Memory B cell (primary cell): ENCODE measurements around the gene TPM1.

Source experiments
- ATAC-seq: fragments of 150-1000 bp; cut with Tn5 transposase; 2 replicates; pipeline ENCODE4 v1.10.0; 2021; ENCODE audit warnings: low read depth, mild to moderate bottlenecking, moderate library complexity
- DNase-seq, 2 donors: peaks; one replicate each; pipeline ENCODE4 v3.0.0; 2022; ENCODE audit warnings: low spot score in 2 of 2
- H3K27ac Mint-ChIP-seq: one replicate; pipeline ENCODE4 v1.8.0; 2022; ENCODE audit warnings: mild to moderate bottlenecking, moderate library complexity, mixed read lengths
- H3K27me3 Mint-ChIP-seq: one replicate; pipeline ENCODE4 v1.8.0; 2022; ENCODE audit warnings: mixed read lengths
- H3K36me3 Mint-ChIP-seq: one replicate; pipeline ENCODE4 v1.8.0; 2022; ENCODE audit warnings: mild to moderate bottlenecking, mixed read lengths
- H3K4me1 Mint-ChIP-seq: one replicate; pipeline ENCODE4 v1.8.0; 2022; ENCODE audit warnings: mixed read lengths
- H3K4me3 Mint-ChIP-seq: one replicate; pipeline ENCODE4 v1.8.0; 2022; ENCODE audit warnings: mild to moderate bottlenecking, moderate library complexity, mixed read lengths
- H3K9me3 Mint-ChIP-seq: one replicate; pipeline ENCODE4 v1.8.0; 2022; ENCODE audit warnings: mixed read lengths

The TPM1 gene

DNA sequence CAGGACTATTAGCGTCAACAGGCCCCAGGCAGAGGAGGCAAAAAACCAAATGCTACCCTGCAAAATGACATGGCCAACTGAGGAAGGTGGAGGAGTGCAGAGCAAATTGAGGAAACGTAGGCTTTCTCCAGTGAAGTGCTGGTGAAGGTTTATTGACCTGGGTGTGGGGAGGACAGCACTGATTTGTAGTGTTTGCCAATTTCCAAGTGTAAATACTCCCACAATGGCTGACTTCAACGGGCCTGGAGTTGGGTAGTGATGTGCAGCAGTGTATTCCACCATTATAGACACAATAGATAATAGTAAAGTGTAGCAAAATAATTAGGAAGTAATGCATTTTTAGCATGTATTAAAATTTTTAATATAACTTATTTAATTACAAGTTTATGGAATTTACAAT lies 32.2 kb upstream of the TPM1 start:
- H3K4me3 Mint-ChIP-seq, result no peak overlapping the region
- no peaks in the 10 kb centered on the region for H3K9me3 Mint-ChIP-seq
- DNase-seq (no peak), ATAC-seq (no peak)
- H3K4me1 Mint-ChIP-seq, result no peaks in the 10 kb centered on the region
- no peak overlapping the region for H3K27ac Mint-ChIP-seq
- H3K27me3 Mint-ChIP-seq, result peaks cover 14% of the 10 kb centered on the region
- no peaks in the 10 kb centered on the region for H3K36me3 Mint-ChIP-seq

DNA sequence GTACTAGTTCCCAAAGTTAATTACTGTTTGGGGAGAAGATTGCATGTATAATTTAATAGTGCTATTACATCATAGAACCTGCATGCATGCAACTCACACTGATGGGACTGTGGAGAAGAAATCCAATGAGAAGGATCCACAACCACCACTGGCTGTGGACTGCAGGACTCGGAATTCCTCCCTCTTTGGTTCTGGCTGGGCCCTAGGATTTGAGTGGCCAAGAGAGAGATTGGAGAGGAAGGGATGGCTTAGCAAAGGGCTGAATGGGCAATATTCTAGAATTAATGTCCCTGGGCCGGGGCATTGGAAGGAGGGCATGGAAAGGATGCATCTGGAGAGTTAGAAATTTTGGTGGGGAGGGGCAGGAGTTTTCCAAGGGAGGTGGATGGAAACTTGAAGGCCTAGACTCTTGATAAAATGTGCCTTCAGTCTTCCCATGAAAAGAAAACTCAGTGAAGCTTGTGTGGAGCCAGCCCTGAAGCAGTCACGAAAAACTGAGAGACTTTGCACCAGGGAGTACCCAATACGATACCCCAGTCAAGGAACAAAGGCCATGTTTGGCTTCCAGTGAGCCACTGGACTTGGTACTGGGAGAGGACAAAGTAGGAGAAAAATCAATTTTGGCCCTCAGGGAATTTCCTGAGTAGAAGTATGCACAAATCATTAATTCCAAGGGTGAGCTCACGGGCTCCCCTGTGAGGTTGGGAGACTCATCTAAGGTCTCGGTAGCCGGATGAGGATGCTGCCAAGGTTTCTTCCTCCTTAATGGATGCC lies 31.4 kb upstream of the TPM1 start:
- DNase-seq (no peak), ATAC-seq (no peak)
- Mint-ChIP-seq H3K36me3 (no peaks in the 10 kb centered on the region), H3K4me3 (no peak overlapping the region), H3K27me3 (peaks cover 14% of the 10 kb centered on the region), H3K4me1 (no peaks in the 10 kb centered on the region), H3K9me3 (no peaks in the 10 kb centered on the region), H3K27ac (no peak overlapping the region)

DNA sequence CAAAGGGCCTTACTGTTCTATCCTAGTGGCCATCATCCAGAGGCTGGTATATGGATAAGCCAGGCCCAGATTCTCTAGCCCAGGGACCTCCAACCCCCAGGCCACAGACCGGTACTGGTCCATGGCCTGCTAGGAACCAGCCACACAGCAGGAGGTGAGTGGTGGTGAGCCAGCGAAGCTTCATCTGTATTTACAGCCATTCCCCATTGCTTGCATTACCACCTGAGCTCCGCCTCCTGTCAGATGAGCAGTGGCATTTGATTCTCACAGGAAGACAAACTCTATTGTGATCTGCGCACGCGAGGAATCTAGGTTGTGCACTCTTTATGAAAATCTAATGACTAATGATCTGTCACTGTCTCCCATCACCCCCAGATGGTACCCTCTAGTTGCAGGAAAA lies 30.1 kb upstream of the TPM1 start:
- H3K4me3 Mint-ChIP-seq, result no peak overlapping the region
- no peaks in the 10 kb centered on the region for H3K36me3 Mint-ChIP-seq
- H3K9me3 Mint-ChIP-seq, result no peaks in the 10 kb centered on the region
- H3K27ac Mint-ChIP-seq, result no peak overlapping the region
- no peaks in the 10 kb centered on the region for H3K4me1 Mint-ChIP-seq
- DNase-seq (no peak), ATAC-seq (no peak)
- peaks cover 14% of the 10 kb centered on the region for H3K27me3 Mint-ChIP-seq

DNA sequence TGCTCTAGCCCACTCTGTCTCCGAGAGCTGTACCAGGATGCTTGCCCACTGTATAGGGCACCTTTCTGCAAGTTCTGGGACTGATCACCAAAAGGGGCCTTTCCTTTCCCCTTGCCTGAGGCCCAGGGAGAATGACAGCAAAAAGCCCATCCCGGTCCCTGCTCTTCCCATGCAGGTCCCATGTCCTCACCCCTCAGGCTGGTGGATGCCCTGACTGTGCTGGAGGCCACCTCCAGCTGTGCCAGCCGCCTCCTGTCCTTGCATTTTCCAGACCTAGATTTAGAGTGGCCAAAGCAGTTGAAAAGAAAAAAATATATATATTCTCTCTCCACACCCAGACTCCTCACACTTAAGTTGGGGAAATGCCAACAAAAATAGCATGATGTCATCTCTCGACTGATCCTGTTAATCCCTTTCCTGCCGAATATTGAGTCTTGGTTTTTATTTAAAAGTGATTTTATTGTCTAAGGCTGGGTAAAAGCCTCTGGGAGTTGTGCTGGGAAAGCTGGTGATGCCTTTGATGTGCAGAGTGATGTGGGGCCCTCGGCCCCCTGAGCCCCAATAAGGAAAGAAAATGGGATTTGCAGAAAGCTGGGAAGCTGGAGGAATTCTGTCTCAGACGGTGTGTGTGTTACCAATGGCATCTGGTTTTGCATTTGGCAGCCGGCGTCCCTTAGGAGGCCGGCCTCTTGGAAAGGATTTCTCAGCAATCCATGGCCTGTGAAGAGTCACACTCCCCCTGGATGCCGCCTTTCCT lies 29.3 kb upstream of the TPM1 start:
- ATAC-seq (no peak), DNase-seq (no peak)
- Mint-ChIP-seq H3K27me3 (peaks cover 14% of the 10 kb centered on the region), H3K36me3 (no peaks in the 10 kb centered on the region), H3K9me3 (no peaks in the 10 kb centered on the region), H3K27ac (no peak overlapping the region), H3K4me3 (no peak overlapping the region), H3K4me1 (no peaks in the 10 kb centered on the region)

DNA sequence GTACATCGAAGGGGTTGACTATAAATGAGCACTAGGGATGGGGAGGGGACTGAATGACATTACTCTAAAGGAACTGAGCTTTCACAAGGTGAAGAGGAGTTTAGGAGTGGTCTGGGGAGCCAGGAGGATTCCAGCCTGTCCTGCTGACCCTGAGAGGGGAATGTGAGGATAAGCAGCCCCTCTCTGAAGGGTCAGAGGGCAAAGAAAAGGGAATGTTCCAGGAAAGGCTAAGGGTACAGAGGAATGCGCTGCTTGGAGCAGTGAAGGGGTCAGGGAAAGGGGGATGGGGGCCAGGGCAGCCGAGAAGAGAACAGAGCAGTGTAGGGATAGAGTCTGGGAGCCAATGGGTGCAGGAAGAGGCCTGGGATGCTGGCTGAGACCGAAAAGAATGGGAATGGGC lies 28.0 kb upstream of the TPM1 start:
- ATAC-seq (no peak), DNase-seq (no peak)
- Mint-ChIP-seq H3K27me3 (peaks cover 14% of the 10 kb centered on the region), H3K4me1 (peaks cover 5% of the 10 kb centered on the region), H3K9me3 (no peaks in the 10 kb centered on the region), H3K4me3 (no peak overlapping the region), H3K27ac (peak overlapping the region; percentile 9), H3K36me3 (no peaks in the 10 kb centered on the region)

DNA sequence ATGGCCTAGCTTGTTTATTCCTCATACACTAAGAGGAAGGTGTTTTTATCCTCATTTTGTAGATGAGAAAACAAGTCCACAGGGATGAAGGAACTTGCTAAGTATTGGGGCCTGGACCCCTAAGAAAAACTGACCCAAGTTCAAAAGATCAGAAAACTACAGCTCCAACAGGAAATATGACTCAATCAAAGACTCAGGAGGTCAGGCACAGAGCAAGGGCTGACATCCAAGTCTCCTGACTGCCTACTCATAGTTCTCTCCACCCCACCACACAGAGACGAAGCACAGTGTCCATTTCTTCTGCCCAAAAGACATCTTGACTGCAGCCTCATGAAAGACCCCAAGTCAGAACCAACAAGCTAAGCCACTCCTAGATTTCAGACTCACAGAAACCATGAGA lies 26.9 kb upstream of the TPM1 start:
- Mint-ChIP-seq H3K27ac (no peak overlapping the region), H3K36me3 (no peaks in the 10 kb centered on the region), H3K27me3 (peaks cover 14% of the 10 kb centered on the region), H3K4me1 (peaks cover 5% of the 10 kb centered on the region), H3K9me3 (no peaks in the 10 kb centered on the region), H3K4me3 (no peak overlapping the region)
- ATAC-seq, result no peak
- no peak for DNase-seq

DNA sequence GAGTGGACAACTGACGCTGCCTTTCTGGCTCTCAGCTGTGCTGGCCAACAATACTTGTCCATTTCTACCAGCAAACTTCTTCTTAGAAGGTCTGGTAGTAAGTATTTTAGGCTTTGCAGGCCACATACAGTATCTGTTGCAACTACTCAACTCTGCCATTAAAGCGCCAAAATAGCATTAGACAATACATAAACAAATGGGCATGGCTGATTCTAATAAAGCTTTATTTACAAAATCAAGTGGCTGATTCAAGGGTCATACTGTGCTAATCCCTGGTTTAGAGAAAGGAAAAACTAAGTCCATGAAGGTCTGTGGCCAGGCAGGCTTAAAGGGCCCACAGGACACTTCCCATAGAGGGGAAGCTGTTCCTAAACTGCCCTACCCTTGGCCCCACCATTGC lies 26.3 kb upstream of the TPM1 start:
- ATAC-seq (no peak), DNase-seq (no peak)
- H3K27me3 Mint-ChIP-seq, result peaks cover 11% of the 10 kb centered on the region
- peaks cover 5% of the 10 kb centered on the region for H3K4me1 Mint-ChIP-seq
- no peak overlapping the region for H3K4me3 Mint-ChIP-seq
- H3K36me3 Mint-ChIP-seq, result no peaks in the 10 kb centered on the region
- H3K27ac Mint-ChIP-seq, result no peak overlapping the region
- no peaks in the 10 kb centered on the region for H3K9me3 Mint-ChIP-seq

DNA sequence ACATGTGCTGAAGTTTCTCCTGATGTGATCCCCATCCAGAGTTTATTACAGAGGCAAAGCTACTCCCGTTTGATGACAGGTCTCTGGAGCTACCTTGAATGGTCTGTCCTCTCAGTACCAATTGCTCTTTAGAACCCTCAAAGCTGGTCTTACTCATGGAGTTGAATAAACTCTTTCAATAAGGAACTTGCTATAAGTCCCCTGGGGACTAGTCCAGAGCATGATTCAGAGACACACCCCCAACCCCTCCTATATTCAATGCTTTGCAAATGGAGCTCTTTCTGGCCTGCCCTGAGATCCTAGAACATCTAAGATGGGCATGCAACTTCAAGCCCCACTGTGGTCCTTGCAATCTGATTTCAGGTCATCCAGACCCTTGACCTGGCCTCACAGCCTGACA lies 23.9 kb upstream of the TPM1 start:
- DNase-seq (no peak), ATAC-seq (no peak)
- H3K27me3 Mint-ChIP-seq, result peaks cover 11% of the 10 kb centered on the region
- H3K9me3 Mint-ChIP-seq, result no peaks in the 10 kb centered on the region
- no peak overlapping the region for H3K4me3 Mint-ChIP-seq
- no peaks in the 10 kb centered on the region for H3K36me3 Mint-ChIP-seq
- H3K4me1 Mint-ChIP-seq, result peaks cover 5% of the 10 kb centered on the region
- H3K27ac Mint-ChIP-seq, result no peak overlapping the region

DNA sequence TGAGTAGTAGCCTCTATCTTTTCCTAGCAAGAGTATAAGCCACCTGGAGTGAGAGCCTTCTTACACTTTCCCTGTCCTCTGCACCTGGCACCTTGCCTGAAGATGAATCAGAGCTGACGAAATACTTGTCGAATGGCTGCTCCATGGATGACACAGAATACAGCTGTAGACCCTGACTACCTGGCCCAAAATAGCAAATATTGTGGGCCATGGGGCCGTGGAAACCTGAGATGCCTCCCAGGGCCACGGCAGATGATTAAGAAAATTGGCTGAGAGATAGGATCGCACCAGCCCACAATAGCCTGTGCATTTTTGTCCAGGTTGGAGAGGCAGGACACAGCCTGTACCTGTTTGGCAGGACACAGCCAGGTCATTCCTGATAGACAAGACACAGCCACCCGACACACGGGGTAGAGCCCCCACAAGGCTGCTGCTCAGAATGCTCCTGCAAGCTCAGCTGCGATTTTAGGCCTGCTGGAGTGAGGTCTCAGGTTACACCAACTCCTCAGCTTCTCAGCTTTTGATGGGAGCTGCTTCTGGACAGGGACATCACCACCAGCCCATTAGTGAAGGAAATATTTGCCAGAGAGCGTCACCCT lies 22.9 kb upstream of the TPM1 start:
- H3K9me3 Mint-ChIP-seq, result no peaks in the 10 kb centered on the region
- H3K27me3 Mint-ChIP-seq, result peaks cover 6% of the 10 kb centered on the region
- H3K27ac Mint-ChIP-seq, result no peak overlapping the region
- peaks cover 5% of the 10 kb centered on the region for H3K4me1 Mint-ChIP-seq
- ATAC-seq (no peak), DNase-seq (no peak)
- H3K36me3 Mint-ChIP-seq, result no peaks in the 10 kb centered on the region
- no peak overlapping the region for H3K4me3 Mint-ChIP-seq

DNA sequence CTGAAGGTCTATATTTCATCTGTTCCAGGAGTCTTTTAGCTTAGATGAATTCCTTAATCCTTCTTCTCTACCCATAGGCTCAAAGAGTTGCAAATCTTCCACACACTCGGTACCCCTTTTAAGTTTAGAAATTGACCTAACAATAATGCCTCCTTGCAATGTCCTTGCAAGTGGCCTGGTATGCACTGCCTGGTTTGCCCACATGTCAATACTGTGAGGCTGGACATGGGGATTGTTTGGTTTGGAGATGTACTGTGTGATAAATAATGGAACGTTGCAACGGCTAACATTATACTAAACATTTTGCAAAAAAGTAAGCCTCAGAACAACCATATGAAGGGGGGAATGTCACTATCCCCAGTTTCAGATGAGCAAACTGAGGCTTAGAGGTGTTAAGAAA lies 22.4 kb upstream of the TPM1 start:
- H3K4me3 Mint-ChIP-seq, result no peak overlapping the region
- H3K27ac Mint-ChIP-seq, result no peak overlapping the region
- H3K27me3 Mint-ChIP-seq, result peaks cover 5% of the 10 kb centered on the region

DNA sequence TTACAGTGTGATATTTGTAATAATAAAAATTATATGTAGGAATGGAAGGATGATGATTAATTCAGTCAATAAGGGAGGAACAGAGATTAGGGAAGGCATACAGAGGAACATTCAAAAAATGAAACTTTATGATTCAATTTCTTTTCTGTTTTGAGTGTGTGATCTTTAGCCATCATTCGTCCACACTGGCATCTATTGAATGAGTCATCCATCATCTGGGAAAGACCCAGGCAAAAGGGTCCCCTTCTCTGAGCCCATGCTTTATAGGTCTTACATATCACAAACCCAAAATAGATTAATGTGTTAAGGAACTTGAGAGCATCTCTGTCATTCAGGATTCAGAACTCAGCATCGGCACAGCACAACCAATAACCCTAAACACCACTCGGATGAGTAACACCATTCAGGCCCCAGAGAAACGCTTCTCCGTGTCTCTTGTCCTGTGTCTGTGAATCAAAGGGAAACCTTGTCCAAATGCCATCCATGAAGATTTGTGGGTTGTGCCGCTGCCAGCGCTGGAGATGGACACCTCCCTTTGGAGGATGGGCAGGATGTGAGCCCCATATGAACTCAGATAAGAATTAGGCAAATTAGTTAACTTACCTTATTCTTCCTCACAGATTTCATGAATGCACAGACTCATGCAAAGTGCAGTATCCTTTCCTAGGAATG lies 21.7 kb upstream of the TPM1 start:
- ATAC-seq (no peak), DNase-seq (no peak)
- Mint-ChIP-seq H3K27ac (no peak overlapping the region), H3K9me3 (no peaks in the 10 kb centered on the region), H3K4me3 (no peak overlapping the region), H3K4me1 (peaks cover 5% of the 10 kb centered on the region), H3K27me3 (peaks cover 5% of the 10 kb centered on the region), H3K36me3 (no peaks in the 10 kb centered on the region)

More for the DNA sequence above, 22.4 kb upstream of the TPM1 start:
- ATAC-seq, result no peak
- no peaks in the 10 kb centered on the region for H3K9me3 Mint-ChIP-seq
- H3K4me1 Mint-ChIP-seq, result peaks cover 5% of the 10 kb centered on the region
- H3K36me3 Mint-ChIP-seq, result no peaks in the 10 kb centered on the region
- DNase-seq, result no peak

DNA sequence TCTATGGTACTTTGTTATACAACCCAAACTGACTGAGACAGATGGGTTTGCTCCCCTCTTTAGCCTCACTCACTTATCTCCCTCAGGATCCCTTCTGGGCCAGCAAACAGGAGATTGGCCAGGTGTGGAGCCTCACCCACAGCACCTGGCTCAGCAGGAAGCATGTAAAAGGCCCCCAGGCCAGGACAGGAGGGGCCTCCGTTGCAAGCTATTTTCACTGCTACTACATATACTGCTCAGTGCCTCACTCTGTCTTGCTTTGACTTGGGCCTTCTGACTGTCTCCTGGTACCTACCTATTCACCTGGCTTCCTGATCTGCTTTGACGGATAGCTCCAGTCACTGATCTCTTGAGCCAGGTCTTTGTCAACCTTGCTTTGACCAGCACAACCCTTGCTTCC lies 20.4 kb upstream of the TPM1 start:
- H3K4me3 Mint-ChIP-seq, result no peak overlapping the region
- peaks cover 6% of the 10 kb centered on the region for H3K27me3 Mint-ChIP-seq
- no peaks in the 10 kb centered on the region for H3K9me3 Mint-ChIP-seq
- peaks cover 5% of the 10 kb centered on the region for H3K4me1 Mint-ChIP-seq
- no peaks in the 10 kb centered on the region for H3K36me3 Mint-ChIP-seq
- DNase-seq (no peak), ATAC-seq (no peak)
- no peak overlapping the region for H3K27ac Mint-ChIP-seq

DNA sequence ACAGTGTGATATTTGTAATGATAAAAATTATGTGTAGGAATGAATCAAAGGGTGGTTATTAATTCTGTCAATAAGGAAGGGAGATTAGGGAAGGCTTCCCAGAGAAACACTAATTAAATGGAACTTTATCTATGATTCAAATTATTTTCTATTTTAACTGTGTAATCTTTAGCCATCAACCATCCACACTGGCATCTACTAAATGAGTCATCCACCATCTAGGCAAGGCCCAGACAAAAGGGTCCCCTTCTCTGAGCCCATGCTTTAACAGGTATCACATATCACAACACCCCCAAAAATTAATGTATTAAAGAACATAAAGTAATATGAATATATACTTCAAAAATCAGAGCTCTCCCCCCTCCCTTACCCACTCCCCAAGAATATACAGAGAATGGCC lies 19.9 kb upstream of the TPM1 start:
- no peak for ATAC-seq
- H3K27me3 Mint-ChIP-seq, result peaks cover 6% of the 10 kb centered on the region
- H3K27ac Mint-ChIP-seq, result no peak overlapping the region

DNA sequence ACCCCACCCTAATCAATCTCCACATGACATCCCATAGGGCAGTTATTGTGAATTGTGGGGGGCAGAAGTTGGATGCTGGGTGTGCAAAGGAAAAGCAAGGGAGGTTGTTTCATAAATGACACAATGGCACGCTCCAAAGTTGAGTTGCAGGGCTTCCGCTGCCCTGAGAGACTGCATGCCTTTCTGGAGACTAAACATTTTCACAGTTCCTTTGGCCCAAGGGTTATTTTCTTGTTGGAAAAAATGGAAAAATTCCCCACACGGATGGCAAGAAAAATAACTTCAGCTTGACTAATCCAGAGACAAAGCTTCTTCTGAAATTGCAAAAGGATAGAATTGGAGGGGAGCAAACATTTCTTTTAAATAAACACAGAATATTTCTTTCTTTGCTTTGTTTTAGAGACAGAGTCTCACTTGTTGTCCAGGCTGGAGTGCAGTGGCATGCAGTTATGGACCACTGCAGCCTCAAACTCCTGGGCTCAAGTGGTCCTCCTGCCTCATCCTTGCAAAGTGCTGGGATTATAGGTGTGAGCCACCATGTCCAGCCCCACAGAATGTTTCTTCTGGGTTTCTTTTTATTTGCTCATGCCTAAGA lies 19.1 kb upstream of the TPM1 start:
- DNase-seq (no peak), ATAC-seq (no peak)
- Mint-ChIP-seq H3K27ac (no peak overlapping the region), H3K9me3 (no peaks in the 10 kb centered on the region), H3K27me3 (peaks cover 6% of the 10 kb centered on the region), H3K4me3 (no peak overlapping the region), H3K36me3 (no peaks in the 10 kb centered on the region), H3K4me1 (peaks cover 4% of the 10 kb centered on the region)

More for the DNA sequence above, 19.9 kb upstream of the TPM1 start:
- no peaks in the 10 kb centered on the region for H3K36me3 Mint-ChIP-seq
- no peaks in the 10 kb centered on the region for H3K9me3 Mint-ChIP-seq
- H3K4me1 Mint-ChIP-seq, result peaks cover 5% of the 10 kb centered on the region
- H3K4me3 Mint-ChIP-seq, result no peak overlapping the region
- no peak for DNase-seq
